NB4 (cell line): Measurements from ENCODE around the gene GLS.

Source experiments
- POLR2A ChIP-seq: IDR thresholded peaks from 2 replicates; pipeline ENCODE4 v1.6.1; 2011; ENCODE audit warnings: mild to moderate bottlenecking; ENCODE audit not compliant: insufficient read length; ENCODE audit errors: extremely low read depth
- TF ChIP-seq, protein P1 (sequence below): IDR thresholded peaks from one replicate; pipeline ENCODE4 v1.5.1; 2012; ENCODE audit warnings: low read depth, low read length

DNA sequence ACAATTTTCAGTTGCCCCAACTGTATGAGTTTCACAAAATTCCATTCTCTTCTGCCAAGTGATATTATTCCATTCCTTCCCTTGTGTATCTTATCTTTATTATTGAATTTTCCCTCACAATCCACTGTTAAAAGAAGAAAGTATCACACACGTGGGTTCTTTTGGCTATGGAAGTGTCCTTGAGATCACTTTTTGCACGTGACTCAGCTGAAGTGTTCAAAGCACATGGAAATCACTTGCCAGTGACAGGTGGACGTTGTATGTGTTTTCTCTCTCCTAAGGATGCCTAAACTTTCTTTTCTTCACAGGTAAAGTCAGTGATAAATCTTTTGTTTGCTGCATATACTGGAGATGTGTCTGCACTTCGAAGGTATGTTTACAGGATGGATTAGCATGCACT lies 72.6 kb downstream of the GLS start:
- TF ChIP-seq, protein P1, sequence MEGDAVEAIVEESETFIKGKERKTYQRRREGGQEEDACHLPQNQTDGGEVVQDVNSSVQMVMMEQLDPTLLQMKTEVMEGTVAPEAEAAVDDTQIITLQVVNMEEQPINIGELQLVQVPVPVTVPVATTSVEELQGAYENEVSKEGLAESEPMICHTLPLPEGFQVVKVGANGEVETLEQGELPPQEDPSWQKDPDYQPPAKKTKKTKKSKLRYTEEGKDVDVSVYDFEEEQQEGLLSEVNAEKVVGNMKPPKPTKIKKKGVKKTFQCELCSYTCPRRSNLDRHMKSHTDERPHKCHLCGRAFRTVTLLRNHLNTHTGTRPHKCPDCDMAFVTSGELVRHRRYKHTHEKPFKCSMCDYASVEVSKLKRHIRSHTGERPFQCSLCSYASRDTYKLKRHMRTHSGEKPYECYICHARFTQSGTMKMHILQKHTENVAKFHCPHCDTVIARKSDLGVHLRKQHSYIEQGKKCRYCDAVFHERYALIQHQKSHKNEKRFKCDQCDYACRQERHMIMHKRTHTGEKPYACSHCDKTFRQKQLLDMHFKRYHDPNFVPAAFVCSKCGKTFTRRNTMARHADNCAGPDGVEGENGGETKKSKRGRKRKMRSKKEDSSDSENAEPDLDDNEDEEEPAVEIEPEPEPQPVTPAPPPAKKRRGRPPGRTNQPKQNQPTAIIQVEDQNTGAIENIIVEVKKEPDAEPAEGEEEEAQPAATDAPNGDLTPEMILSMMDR: no peak
- no peak for TF ChIP-seq POLR2A
